Measurements from ENCODE around the gene HOXB3.

GRCh38 chr17:48559122-48559839 lies 30.8 kb downstream of the HOXB3 start:
- TF ChIP-seq CTCF (conservative IDR thresholded peaks at IDR 0.05 in 1 of 2, IDR thresholded peaks at IDR 0.05 in 1 of 2; ENCODE audit: extremely low read depth in 1 of 2, insufficient read depth in 1 of 2, low read depth in 1 of 2, low read length in 2 of 2): no peak
- TF ChIP-seq EZH2 (IDR thresholded peaks at IDR 0.05; ENCODE audit: borderline replicate concordance, low read length): no peak

Measured in mammary epithelial cell (primary cell).